ENCODE data around the gene MAN2C1.

Gene MAN2C1

DNA sequence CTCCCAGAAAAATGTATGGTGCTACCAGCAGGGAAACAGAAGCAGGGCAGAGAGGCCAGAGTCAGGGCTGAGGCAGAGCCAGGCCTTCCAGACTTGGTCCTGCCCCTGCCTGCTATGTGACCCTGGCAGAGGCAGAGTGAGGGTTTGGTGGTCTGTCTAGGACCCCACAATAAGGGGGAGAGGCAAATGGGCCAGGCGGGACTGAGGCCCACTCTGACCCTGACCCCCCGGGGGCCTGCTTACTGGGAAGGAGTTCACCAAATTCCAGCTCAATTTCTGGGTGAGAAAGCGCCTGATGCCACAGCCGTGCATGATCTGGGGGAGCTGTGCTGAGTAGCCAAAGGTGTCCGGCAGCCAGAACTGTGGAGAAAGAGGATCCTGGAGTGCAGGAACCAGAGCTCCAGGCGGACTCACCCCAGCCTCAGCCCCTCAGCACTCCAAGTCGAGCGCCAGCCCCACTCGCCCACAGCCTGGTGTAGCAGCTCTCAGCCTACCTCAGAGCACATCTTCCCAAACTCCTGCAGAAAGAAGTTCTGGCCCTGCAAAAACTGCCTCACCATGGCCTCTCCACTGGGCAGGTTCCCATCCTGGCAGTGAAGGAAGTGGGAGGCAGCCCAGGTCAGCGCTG lies 6.9 kb downstream of the MAN2C1 start:
- no peak for DNase-seq

DNA sequence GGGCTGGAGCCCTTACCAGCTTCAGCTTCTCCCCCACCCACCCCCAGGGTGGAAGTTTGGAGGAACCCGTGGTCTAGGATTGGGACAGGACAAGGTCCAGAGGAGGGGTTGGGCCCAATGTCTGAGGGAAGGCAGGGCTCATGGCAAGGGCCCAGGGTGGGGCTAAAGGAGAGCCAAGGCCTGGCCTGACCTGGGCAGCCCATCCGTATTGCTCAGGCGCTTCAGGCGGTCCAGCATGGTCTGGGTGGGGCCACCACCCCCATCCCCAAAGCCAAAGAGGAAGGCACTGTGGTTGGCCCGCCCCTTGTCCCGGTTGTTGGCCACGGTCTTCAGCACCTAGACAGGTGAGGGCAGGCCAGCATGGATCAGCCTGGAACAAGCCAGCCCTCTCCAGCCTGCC lies 7.6 kb downstream of the MAN2C1 start:
- no peak for DNase-seq

DNA sequence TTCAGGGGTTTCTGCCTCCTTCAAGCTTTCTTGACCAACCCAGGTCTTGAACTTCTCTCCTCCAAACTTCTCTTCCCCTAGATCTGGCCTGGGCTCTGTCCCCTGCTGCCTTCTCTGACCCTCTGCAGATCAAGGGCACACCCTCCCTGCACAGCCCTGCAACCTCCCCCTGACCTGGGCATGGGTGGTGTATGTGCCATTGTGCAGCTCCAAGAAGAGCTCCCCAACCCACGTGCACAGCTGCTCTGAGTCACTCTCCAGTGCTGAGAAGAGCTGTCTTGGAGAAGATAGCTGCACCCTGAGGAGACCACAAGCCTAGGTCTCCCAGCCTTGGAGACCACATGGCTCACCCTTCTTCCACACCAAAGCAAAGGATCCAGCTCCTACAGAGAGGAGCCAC lies 8.0 kb downstream of the MAN2C1 start:
- no peak for DNase-seq

DNA sequence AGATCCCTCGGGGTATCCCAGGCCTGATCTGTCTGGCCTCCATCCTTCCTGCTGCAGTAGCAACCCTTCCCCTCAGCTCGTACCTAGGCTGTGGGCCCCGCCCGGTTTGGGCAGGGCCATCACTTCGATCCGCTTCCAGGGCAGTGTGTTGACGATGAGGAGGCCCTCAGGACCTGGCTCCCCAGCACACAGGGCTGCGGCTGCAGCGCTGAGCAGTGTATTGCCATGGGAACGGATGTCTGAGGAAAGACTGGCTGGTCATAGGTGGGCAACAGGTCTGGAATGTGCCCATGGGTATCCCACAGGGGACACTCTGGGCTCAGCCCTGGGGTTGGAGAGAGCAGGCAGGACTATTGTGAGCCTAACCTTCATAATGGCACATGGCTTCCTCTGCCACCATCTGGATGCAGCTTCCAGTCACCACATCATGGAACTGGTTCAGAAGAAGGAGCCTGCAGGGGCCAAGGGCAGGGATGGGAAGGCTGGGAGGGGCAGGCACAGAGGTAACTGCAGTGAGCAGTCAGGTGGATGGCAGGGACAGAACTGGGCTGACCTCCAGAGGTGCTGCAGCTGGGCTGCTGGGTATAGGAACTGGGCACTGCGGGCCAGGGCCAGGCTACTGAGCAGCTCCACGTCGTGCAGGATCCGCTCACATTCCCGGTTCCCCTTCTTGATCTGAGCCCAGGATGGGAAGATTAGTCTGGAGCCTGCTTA lies 8.7 kb downstream of the MAN2C1 start:
- no peak for DNase-seq

DNA sequence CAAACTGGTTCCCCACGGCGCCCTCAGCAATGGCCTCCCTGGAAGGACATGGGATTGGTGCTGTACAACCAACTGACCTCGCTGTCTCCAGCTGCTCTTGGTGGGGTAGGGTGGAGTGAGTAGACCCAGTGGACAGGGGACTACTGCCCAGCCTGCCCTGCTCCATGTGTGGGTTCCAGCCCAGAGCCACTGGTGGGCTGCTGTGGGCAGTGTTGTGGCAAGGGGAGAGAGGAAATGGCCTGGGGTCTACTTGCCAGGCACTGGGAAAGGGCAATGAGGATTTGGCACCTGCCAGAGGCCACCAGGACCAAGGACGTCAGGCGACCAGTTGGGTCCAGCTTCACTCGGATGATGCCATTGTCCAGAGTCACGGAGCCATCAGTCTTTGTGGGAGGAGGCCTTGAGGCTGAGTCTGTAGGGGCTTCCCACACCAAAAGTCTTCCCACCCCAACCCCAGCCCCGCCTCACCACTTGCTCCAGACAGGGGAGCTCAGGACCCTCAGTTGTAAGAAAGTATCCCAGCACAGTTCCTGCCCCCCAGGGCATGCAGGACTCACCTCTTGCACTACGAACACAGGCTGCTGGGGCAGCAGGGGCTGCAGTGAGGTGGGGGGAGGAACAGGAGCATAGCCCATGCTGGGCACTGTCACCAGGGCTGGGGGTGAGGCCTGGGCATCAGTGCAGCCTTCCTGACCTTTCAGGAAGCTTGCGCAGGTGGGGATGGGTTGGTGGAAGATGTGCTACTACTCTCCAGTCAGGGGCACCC lies 9.5 kb downstream of the MAN2C1 start:
- no peak for DNase-seq

DNA sequence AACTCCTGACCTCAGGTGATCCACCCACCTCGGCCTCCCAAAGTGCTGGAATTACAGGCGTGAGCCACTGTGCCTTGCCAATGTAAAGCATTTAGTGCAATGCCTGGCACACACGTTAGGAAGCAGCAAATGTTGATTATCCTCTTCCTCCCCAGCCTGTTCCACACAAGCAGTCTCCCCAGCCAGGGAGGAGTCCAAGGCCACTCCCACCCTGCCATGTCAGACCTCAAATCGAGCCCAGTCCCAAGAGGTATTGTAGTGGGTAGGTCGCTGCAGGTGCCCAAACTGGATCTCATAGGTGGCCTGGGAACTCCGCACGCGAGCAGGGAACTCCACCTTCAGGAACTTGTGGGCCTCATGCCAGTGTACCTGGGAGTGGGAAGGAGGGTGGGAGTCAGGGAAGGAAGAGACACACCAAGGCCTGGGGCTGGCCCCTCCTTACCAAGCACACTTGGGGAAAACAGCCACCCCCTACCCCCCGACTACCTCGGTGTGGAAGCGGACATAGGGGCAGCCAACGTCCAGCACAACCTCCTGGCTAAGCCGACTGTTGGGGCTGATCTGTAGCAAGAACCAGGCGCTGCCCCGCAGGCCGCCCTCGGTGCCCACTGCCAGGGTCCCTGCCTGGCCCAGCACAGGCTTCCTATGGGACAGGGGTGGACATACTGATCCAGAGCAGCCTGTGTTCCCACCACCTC lies 10.3 kb downstream of the MAN2C1 start:
- DNase-seq: no peak

DNA sequence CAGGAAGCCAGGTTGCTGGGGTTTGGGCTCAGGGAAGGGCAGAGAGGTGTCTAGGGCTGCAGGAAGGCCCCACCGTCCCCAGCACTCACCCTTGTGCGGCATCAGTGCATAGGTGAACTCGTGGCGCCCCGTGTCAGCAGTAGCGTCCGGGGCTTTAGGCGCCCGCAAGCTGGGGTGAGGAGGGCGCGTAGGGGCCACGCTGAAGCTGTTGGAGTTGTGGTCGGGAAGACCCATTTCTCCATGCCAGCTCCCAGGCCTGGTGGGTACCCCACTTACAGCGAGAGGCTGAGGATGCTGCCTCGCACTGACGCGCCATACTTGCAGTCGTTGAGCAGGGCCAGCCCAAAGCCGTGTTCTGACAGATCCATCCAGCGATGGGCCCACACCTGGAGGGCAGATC lies 11.9 kb downstream of the MAN2C1 start:
- DNase-seq: no peak

DNA sequence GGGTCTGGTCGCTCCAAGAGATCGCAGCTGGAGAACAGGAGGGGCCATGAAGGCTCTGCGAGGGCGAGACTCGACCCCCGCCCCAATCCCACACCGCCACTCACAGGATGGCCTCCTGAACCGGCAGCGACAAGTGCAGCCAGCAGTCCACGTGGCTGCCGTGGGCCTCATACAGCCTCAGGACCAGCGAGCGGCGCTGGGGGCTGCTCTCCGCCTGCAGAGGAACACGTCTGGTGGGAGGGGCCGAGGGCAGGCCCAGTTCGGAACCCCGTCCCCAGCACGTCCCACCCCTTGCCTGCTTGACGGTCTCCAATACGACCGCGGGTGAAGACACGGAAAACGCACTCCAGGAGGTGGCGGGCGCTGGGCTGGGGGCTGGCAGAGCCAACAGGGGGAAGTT lies 12.4 kb downstream of the MAN2C1 start:
- no peak for DNase-seq

DNA sequence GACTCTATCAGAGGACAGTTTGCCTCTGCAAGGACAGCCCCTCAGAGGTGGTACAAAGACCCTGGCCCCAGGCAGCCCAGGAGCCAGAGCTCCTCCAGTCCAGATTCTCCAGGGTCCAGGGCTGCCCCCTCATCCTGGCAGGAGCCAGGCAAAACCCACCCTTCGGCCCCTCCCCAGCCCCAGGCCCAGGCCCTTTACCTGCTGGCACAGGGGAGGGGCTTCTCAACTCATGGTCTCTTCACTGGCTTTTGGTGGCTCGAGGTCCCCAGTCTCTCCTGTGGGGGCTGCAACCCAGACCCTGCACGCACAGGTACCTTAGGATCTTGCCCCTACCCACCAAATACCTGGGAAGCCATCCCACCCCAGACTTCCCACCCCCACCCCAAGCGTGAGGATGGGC lies 13.0 kb downstream of the MAN2C1 start:
- DNase-seq: no peak

DNA sequence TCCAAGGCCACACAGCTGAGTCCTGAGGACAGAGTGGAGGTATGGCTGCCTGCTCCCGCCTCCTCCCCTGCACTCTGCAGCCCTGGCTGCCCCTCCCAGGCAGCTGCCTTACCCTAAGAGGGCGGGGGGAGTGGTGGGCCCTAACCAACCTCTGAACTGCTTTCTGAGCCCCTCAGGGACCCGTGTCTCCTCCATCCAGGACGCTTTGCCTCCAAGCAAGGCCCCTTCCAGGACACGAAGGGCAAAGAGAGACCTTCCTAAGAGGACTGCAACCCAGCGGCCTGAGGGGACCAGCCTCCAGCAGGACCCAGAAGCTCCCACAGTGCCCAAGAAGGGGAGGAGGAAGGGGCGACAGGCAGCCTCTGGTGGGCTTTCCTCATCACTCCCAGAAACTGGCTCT lies 14.0 kb downstream of the MAN2C1 start:
- no peak for DNase-seq

DNA sequence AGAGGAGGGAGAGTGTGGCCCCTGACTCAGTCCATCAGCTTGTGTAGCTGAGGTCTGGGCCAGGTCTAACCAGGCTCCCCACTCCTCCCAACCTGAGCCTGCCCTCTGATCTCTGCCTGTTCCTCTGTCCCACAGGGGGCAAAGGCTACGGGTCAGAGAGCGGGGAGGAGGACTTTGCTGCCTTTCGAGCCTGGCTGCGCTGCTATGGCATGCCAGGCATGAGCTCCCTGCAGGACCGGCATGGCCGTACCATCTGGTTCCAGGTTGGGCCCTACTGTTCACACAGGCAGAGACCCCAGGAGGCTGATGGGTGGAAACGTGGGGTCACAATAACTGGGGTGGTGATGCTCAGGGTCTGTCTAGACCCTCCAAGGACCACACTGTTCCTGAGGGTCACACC lies 14.8 kb downstream of the MAN2C1 start:
- no peak for DNase-seq

DNA sequence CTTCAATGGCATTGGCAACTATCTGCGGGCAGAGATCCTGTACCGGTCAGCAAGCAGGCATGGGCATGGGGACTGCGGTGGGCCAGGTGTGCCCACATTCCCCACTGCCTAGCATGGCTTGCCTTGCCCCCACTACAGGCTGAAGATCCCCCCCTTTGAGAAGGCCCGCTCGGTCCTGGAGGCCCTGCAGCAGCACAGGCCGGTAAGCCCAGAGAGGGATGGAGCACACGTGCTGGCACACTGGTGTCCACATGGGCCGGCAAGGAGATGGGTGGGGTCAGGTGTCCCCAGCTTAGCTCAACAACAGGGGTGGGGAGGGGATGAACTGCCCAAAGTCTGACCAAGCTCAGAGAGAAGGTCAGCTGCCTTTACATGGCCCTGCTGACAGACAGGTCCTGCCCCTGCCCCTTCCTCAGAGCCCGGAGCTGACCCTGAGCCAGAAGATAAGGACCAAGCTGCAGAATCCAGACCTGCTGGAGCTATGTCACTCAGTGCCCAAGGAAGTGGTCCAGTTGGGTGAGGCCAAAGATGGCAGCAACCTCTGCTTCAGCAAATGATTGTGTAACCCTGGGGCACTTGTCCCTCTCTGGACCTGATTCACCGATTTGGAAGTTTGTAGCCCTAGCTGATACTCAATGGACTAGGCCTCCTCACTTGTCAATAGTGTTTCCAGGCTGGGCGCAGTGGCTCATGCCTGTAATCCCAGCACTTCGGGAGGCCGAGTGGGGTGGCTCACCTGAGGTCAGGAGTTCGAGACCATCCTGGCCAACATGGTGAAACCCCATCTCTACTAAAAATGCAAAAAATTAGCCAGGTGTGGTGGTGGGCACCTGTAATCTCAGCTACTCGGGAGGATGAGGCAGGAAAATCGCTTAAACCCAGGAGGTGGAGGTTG lies 16.0 kb downstream of the MAN2C1 start:
- DNase-seq: no peak

DNA sequence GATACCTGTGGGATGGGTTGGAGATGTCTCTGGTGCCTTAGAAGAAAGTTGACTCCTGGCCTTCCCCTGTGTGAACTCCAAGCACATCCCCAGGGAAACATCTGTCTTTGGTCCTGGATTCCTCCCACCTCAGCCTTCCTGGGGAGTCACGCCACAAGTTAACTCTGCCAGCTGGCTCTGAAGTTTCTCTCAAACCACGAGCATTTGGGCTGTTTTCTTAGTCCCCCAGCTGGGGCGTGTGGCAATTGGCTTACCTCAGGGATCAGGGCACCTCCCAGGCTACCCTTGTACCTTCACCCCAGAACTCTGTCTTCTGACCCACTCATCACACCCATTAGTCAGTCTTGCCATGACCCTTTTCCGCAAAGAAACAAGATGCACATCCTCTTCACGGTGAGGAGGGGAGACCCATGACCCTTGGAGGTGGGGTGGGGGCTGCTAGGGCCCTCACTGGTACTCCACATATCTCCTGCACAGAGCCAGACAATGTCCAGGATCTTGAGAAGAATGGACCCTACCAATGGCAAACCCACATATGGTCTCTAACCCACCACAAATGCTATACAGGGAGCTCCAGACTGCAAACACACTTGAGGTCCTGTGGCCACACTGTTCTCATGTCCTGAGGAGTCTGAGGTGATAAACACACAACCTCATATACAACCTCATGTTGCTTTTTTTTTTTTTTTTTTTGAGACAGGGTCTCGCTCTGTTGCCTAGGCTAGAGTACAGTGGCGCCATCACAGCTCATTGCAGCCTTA lies 17.6 kb downstream of the MAN2C1 start:
- DNase-seq: no peak

DNA sequence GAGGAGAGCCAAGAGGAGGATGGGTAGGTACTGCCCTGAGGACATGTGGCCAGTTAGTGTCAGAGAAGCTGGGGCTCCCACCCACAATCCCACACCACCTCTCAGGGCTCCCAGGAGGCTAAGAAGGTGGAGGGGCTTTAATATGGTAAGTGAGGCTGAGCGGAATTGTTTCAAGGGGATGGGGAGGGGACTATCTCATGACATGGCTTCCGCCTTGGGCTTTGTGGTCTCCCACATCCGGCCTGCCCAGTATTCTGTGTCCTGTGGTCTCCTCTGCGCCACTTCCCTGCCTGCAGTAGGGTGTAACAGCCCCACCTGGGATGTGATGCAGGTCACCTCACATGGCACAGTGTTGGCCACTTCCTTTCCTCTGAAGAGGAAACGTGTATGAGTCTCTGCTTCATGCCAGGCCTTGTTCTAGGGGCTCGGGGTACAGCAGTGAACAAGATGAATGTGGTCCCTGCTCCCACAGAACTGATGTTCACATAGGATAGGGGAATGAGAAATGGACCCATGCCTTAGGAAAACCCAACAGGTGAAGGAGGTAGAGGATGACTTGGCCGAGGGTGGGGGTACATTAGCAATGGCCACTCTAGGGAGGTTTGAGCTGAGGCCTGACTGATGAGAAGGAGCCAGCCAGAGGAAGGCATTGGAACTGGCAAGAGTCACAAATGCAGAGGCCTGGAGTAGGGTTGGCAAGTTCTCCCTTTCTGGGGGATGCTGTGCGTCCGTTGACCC lies 18.4 kb downstream of the MAN2C1 start:
- no peak for DNase-seq

DNA sequence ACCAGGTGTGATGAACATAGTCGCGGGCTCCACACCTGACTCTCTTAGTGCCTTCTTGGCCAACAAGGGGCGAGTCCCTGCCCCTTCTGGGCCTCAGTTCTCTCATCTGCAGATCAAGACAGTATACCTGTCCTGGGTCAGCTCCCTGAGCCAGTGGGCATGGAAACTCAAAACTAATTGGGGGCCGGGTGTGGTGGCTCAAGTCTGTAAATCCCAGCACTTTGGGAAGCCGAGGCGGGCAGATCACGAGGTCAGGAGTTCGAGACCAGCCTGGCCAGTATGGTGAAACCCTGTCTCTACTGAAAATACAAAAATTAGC lies 19.1 kb downstream of the MAN2C1 start:
- peak in 1 of 56 donors; percentile 13 for DNase-seq

DNA sequence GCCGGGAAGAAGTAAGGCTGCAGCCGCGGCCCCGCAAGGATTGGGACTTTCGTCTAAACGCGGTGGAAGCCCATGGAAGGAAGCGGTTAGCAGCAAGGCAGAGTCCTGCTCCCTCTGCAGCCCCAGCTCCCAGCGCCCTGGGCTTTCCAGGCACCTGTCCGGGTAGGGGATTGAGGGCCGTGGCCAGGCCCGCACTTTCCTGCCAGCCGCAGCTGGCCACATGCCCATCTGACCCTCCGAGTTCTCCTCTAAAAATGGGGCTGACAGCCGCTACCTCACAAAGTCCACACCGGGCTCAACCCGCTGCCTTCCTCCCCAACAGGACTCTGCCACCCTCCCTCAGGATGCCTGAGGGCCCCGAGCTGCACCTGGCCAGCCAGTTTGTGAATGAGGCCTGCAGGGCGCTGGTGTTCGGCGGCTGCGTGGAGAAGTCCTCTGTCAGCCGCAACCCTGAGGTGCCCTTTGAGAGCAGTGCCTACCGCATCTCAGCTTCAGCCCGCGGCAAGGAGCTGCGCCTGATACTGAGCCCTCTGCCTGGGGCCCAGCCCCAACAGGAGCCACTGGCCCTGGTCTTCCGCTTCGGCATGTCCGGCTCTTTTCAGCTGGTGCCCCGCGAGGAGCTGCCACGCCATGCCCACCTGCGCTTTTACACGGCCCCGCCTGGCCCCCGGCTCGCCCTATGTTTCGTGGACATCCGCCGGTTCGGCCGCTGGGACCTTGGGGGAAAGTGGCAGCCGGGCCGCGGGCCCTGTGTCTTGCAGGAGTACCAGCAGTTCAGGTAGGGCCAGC lies 19.7 kb downstream of the MAN2C1 start:
- DNase-seq: peak in 4 of 56 donors; percentile 17 to 48 (median 20)

DNA sequence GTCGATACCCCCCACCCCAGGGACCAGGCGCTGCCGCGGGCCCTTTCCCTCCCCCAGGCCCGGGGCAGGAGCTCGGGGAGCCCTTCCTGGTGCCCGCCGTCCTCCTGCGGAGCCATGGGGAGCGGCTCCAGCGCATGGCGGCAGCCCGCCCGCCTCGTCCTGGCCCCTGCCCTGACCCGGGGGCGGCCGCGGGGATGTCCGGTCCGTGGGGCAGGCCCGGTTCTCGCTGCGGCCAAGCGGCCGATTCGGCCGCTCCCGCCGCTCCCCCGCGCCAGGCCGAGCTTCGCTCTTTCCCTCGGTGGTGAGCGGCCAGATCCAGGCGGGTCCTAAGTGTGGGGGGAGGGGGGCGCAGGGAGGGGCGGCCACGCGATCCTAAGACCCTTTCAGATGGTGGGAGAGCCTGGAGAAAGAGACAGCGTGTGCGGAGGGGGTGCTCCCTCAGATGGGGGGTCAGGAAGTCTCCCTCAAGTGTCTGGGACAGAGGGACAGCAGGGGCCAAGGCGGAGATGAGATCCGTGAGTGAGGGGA lies 20.3 kb downstream of the MAN2C1 start:
- DNase-seq: peak in 3 of 56 donors; percentile 19 to 49 (median 31)

Data from amygdala (tissue), 56 donors.